OCI-LY3 (cell line): Measurements from ENCODE around the gene AKIRIN2.

ENCODE experiments used
- CTCF ChIP-seq: fragments of 200-600, 300-600 bp; sonication (generic); IDR thresholded peaks from 2 replicates; pipeline ENCODE4 v1.5.1; 2014; ENCODE audit warnings: antibody characterized with exemption, low read length, low read depth
- EZH2phosphoT487 ChIP-seq: fragments of 200-600 bp; shearing (Covaris generic); IDR thresholded peaks from 2 replicates; pipeline ENCODE4 v1.6.1; 2018; ENCODE audit warnings: antibody characterized with exemption, mixed run types, low read depth

GRCh38 chr6:87661503-87661902 lies 40.5 kb downstream of the AKIRIN2 start:
- TF ChIP-seq CTCF = no peak
- no peak for TF ChIP-seq EZH2phosphoT487
